IPS-15b (cell line): ENCODE data around the gene GALNT7.

ENCODE experiments used
- H3K27me3 ChIP-seq: one replicate; pipeline ENCODE4 v1.6.1; 2013; ENCODE audit warnings: low read length; ENCODE audit not compliant: control insufficient read depth, insufficient read depth
- H3K36me3 ChIP-seq: one replicate; pipeline ENCODE4 v1.6.1; 2013; ENCODE audit warnings: low read length; ENCODE audit not compliant: control insufficient read depth, insufficient read depth
- H3K4me1 ChIP-seq: one replicate; pipeline ENCODE4 v1.6.1; 2013; ENCODE audit warnings: mild to moderate bottlenecking, low read length; ENCODE audit not compliant: control insufficient read depth, insufficient read depth
- H3K4me3 ChIP-seq: one replicate; pipeline ENCODE4 v1.5.1; 2013; ENCODE audit warnings: low read depth, low read length
- H3K9ac ChIP-seq: one replicate; pipeline ENCODE4 v1.6.1; 2013; ENCODE audit warnings: low read depth, mild to moderate bottlenecking, low read length
- H3K9me3 ChIP-seq: one replicate; pipeline ENCODE4 v1.6.1; 2013; ENCODE audit warnings: mild to moderate bottlenecking, low read length; ENCODE audit not compliant: control insufficient read depth, insufficient read depth

Gene GALNT7

GRCh38 chr4:173258866-173259265 lies 90.3 kb downstream of the GALNT7 start:
- no peak overlapping the region for H3K9ac ChIP-seq
- no peak overlapping the region for H3K4me3 ChIP-seq
- H3K27me3 ChIP-seq = no peaks in the 10 kb centered on the region
- H3K9me3 ChIP-seq = no peaks in the 10 kb centered on the region
- H3K36me3 ChIP-seq = no peaks in the 10 kb centered on the region
- peaks cover 8% of the 10 kb centered on the region for H3K4me1 ChIP-seq

GRCh38 chr4:173259310-173259709 lies 90.7 kb downstream of the GALNT7 start:
- Histone ChIP-seq H3K9me3 (no peaks in the 10 kb centered on the region), H3K27me3 (no peaks in the 10 kb centered on the region), H3K36me3 (no peaks in the 10 kb centered on the region), H3K4me3 (no peak overlapping the region), H3K4me1 (peaks cover 8% of the 10 kb centered on the region), H3K9ac (no peak overlapping the region)

- no peaks in the 10 kb centered on the region for H3K27me3 ChIP-seq
- H3K4me3 ChIP-seq = no peak overlapping the region
- no peaks in the 10 kb centered on the region for H3K36me3 ChIP-seq
- no peaks in the 10 kb centered on the region for H3K9me3 ChIP-seq
- peaks cover 3% of the 10 kb centered on the region for H3K4me1 ChIP-seq
- H3K9ac ChIP-seq = no peak overlapping the region
Measured at GRCh38 chr4:173261052-173261451, 92.4 kb downstream of the GALNT7 start.

- Histone ChIP-seq H3K4me1 (peaks cover 3% of the 10 kb centered on the region), H3K4me3 (no peak overlapping the region), H3K9me3 (no peaks in the 10 kb centered on the region), H3K27me3 (no peaks in the 10 kb centered on the region), H3K9ac (no peak overlapping the region), H3K36me3 (no peaks in the 10 kb centered on the region)
Measured at GRCh38 chr4:173262375-173262774, 93.8 kb downstream of the GALNT7 start.

GRCh38 chr4:173264245-173264644 lies 95.6 kb downstream of the GALNT7 start:
- H3K27me3 ChIP-seq = no peaks in the 10 kb centered on the region
- H3K4me1 ChIP-seq = no peaks in the 10 kb centered on the region
- H3K9me3 ChIP-seq = no peaks in the 10 kb centered on the region
- H3K9ac ChIP-seq = no peak overlapping the region
- H3K4me3 ChIP-seq = no peak overlapping the region
- H3K36me3 ChIP-seq = no peaks in the 10 kb centered on the region

- no peak overlapping the region for H3K9ac ChIP-seq
- no peaks in the 10 kb centered on the region for H3K4me1 ChIP-seq
- H3K36me3 ChIP-seq = no peaks in the 10 kb centered on the region
- H3K4me3 ChIP-seq = no peak overlapping the region
- H3K27me3 ChIP-seq = no peaks in the 10 kb centered on the region
- H3K9me3 ChIP-seq = no peaks in the 10 kb centered on the region
Measured at GRCh38 chr4:173264684-173265185, 96.1 kb downstream of the GALNT7 start.

GRCh38 chr4:173265751-173266150 lies 97.1 kb downstream of the GALNT7 start:
- H3K36me3 ChIP-seq = no peaks in the 10 kb centered on the region
- no peak overlapping the region for H3K9ac ChIP-seq
- peaks cover 4% of the 10 kb centered on the region for H3K4me1 ChIP-seq
- H3K4me3 ChIP-seq = no peak overlapping the region
- H3K9me3 ChIP-seq = no peaks in the 10 kb centered on the region
- no peaks in the 10 kb centered on the region for H3K27me3 ChIP-seq

GRCh38 chr4:173267711-173268110 lies 99.1 kb downstream of the GALNT7 start:
- H3K36me3 ChIP-seq = no peaks in the 10 kb centered on the region
- H3K4me3 ChIP-seq = no peak overlapping the region
- H3K9ac ChIP-seq = no peak overlapping the region
- no peaks in the 10 kb centered on the region for H3K9me3 ChIP-seq
- H3K27me3 ChIP-seq = no peaks in the 10 kb centered on the region
- peaks cover 4% of the 10 kb centered on the region for H3K4me1 ChIP-seq

GRCh38 chr4:173269280-173269679 lies 100.7 kb downstream of the GALNT7 start:
- Histone ChIP-seq H3K9ac (no peak overlapping the region), H3K27me3 (no peaks in the 10 kb centered on the region), H3K9me3 (no peaks in the 10 kb centered on the region), H3K36me3 (no peaks in the 10 kb centered on the region), H3K4me1 (peaks cover 4% of the 10 kb centered on the region), H3K4me3 (no peak overlapping the region)

GRCh38 chr4:173270312-173271027 lies 101.9 kb downstream of the GALNT7 start:
- Histone ChIP-seq H3K9me3 (no peaks in the 10 kb centered on the region), H3K9ac (no peak overlapping the region), H3K36me3 (no peaks in the 10 kb centered on the region), H3K4me1 (peaks cover 4% of the 10 kb centered on the region), H3K27me3 (no peaks in the 10 kb centered on the region), H3K4me3 (no peak overlapping the region)

- Histone ChIP-seq H3K27me3 (no peaks in the 10 kb centered on the region), H3K36me3 (no peaks in the 10 kb centered on the region), H3K4me1 (peaks cover 4% of the 10 kb centered on the region)
Measured at GRCh38 chr4:173272314-173272713, 103.7 kb downstream of the GALNT7 start.

GRCh38 chr4:173272996-173273395 lies 104.4 kb downstream of the GALNT7 start:
- Histone ChIP-seq H3K9me3 (no peaks in the 10 kb centered on the region), H3K4me1 (peaks cover 4% of the 10 kb centered on the region), H3K27me3 (no peaks in the 10 kb centered on the region), H3K4me3 (no peak overlapping the region), H3K9ac (no peak overlapping the region), H3K36me3 (no peaks in the 10 kb centered on the region)

More at GRCh38 chr4:173272314-173272713, 103.7 kb downstream of the GALNT7 start:
- no peaks in the 10 kb centered on the region for H3K9me3 ChIP-seq
- H3K4me3 ChIP-seq = no peak overlapping the region
- H3K9ac ChIP-seq = no peak overlapping the region
